ENCODE results near the gene SH2D6.

The SH2D6 gene

DNA sequence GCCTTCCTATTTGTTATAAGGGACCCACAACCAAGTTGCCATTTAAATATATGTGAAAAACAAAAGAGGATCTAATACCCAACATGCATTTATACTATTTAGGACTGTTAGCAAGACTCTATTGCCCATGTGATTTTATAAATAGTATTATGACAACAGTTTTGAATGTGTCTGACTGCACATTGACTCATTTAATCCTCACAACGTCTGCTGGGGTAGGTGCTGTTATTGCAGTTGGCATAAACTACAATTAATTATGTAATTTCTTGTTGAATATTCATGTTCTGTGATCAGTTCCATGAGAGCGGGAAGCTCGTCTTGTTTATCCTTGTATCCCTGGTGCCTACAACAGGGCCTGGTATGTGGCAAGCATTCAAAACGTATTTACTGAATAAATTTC, 53.7 kb downstream of the SH2D6 start:
- Histone ChIP-seq H3K9me2 (replicated peaks; ENCODE audit: insufficient read depth, low read length) (no peaks in the 10 kb centered on the region), H3K79me2 (ENCODE audit: insufficient read depth, low read length) (no peaks in the 10 kb centered on the region), H2AFZ (ENCODE audit: low read depth, low read length, severe bottlenecking) (no peak overlapping the region), H3K9me3 (ENCODE audit: insufficient read depth, low read length) (no peaks in the 10 kb centered on the region), H3K4me3 (ENCODE audit: insufficient read depth, low read length, poor library complexity, severe bottlenecking) (no peak overlapping the region), H4K20me1 (ENCODE audit: low read depth, low read length) (no peaks in the 10 kb centered on the region), H3K27me3 (ENCODE audit: low read length) (no peaks in the 10 kb centered on the region), H3K9ac (ENCODE audit: low read length) (no peak overlapping the region), H3F3A (ENCODE audit: insufficient read depth) (no peaks in the 10 kb centered on the region), H3K4me2 (ENCODE audit: low read depth, low read length, poor library complexity, severe bottlenecking) (no peak overlapping the region), H3K36me3 (ENCODE audit: low read length) (no peaks in the 10 kb centered on the region), H3K27ac (ENCODE audit: low read depth, low read length) (no peak overlapping the region)
- TF ChIP-seq, protein P1, sequence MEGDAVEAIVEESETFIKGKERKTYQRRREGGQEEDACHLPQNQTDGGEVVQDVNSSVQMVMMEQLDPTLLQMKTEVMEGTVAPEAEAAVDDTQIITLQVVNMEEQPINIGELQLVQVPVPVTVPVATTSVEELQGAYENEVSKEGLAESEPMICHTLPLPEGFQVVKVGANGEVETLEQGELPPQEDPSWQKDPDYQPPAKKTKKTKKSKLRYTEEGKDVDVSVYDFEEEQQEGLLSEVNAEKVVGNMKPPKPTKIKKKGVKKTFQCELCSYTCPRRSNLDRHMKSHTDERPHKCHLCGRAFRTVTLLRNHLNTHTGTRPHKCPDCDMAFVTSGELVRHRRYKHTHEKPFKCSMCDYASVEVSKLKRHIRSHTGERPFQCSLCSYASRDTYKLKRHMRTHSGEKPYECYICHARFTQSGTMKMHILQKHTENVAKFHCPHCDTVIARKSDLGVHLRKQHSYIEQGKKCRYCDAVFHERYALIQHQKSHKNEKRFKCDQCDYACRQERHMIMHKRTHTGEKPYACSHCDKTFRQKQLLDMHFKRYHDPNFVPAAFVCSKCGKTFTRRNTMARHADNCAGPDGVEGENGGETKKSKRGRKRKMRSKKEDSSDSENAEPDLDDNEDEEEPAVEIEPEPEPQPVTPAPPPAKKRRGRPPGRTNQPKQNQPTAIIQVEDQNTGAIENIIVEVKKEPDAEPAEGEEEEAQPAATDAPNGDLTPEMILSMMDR (IDR thresholded peaks at IDR 0.05; ENCODE audit: insufficient read depth, low read length, poor library complexity, severe bottlenecking) = no peak
- TF ChIP-seq EZH2phosphoT487 (conservative IDR thresholded peaks at IDR 0.05; ENCODE audit: low read length) = no peak

DNA sequence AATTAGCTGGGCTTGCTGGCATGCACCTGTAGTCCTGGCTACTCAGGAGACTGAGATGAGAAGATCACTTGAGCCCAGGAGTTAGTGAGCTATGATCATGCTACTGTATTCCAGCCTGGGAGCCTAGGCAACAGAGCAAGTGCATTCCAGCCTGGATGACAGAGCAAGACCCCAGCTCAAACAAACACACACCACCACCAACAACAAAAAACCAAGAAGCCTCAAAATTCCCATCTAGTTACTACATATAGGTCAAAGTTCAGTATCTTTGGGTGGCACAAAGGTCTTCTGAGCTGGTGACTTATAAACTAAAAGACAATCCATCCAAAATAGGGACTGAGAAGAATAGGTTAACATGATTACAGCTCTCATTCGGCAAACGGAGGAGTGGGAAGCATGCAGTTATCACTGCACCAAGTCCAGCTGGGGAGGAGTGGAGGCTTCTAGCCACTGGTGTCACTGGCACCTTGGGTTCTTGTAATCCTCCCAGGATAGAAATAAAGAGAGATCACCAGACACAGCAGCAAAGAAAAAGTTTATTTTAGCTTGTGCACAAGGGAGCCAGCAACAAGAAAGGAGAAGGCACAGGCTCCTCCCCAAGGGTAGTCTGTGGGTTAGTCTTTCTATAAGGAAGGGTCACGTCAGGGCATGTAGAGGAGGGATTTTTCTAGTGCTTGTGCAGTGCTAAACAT, 57.4 kb downstream of the SH2D6 start:
- Histone ChIP-seq H3K36me3 (ENCODE audit: low read length) (no peaks in the 10 kb centered on the region), H3K9me2 (replicated peaks; ENCODE audit: insufficient read depth, low read length) (no peaks in the 10 kb centered on the region), H3K4me3 (ENCODE audit: insufficient read depth, low read length, poor library complexity, severe bottlenecking) (no peak overlapping the region), H3K27me3 (ENCODE audit: low read length) (no peaks in the 10 kb centered on the region), H3K9ac (ENCODE audit: low read length) (no peak overlapping the region), H3K27ac (ENCODE audit: low read depth, low read length) (no peak overlapping the region), H4K20me1 (ENCODE audit: low read depth, low read length) (no peaks in the 10 kb centered on the region), H3K79me2 (ENCODE audit: insufficient read depth, low read length) (no peaks in the 10 kb centered on the region), H3K9me3 (ENCODE audit: insufficient read depth, low read length) (no peaks in the 10 kb centered on the region), H3K4me2 (ENCODE audit: low read depth, low read length, poor library complexity, severe bottlenecking) (no peak overlapping the region), H2AFZ (ENCODE audit: low read depth, low read length, severe bottlenecking) (no peak overlapping the region), H3F3A (ENCODE audit: insufficient read depth) (no peaks in the 10 kb centered on the region)
- no peak for TF ChIP-seq EZH2phosphoT487 (conservative IDR thresholded peaks at IDR 0.05; ENCODE audit: low read length)
- TF ChIP-seq, protein P1 (IDR thresholded peaks at IDR 0.05; ENCODE audit: insufficient read depth, low read length, poor library complexity, severe bottlenecking) = no peak

DNA sequence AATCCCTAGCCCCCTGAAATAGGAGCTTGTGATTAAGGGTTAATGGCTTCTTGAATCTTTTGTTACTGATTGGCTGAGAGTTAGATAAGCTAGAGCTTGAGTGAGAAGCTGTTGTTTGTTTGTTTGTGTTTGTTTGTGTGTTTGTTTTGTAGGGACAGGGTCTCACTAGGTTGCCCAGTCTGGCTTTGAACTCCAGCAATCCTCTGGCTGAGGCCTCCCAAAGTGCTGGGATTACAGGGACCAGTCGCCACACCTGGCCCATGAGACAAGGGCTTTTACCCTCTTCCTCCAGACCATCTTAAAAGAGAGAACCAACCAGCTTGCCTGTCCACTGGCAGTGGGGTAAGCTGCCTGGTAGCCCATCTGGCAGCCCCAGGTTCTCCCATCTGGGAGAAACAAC, 58.1 kb downstream of the SH2D6 start:
- H2AFZ ChIP-seq (ENCODE audit: low read depth, low read length, severe bottlenecking) = no peak overlapping the region
- H3K9me3 ChIP-seq (ENCODE audit: insufficient read depth, low read length) = no peaks in the 10 kb centered on the region
- H3K9ac ChIP-seq (ENCODE audit: low read length) = no peak overlapping the region
- H3K27me3 ChIP-seq (ENCODE audit: low read length) = no peaks in the 10 kb centered on the region
- H3K27ac ChIP-seq (ENCODE audit: low read depth, low read length) = no peak overlapping the region
- H3K4me2 ChIP-seq (ENCODE audit: low read depth, low read length, poor library complexity, severe bottlenecking) = no peak overlapping the region
- H3K79me2 ChIP-seq (ENCODE audit: insufficient read depth, low read length) = no peaks in the 10 kb centered on the region
- no peaks in the 10 kb centered on the region for H3K36me3 ChIP-seq (ENCODE audit: low read length)
- no peaks in the 10 kb centered on the region for H3F3A ChIP-seq (ENCODE audit: insufficient read depth)
- no peaks in the 10 kb centered on the region for H3K9me2 ChIP-seq (replicated peaks; ENCODE audit: insufficient read depth, low read length)
- TF ChIP-seq, protein P1 (IDR thresholded peaks at IDR 0.05; ENCODE audit: insufficient read depth, low read length, poor library complexity, severe bottlenecking) = no peak
- TF ChIP-seq EZH2phosphoT487 (conservative IDR thresholded peaks at IDR 0.05; ENCODE audit: low read length) = no peak
- no peaks in the 10 kb centered on the region for H4K20me1 ChIP-seq (ENCODE audit: low read depth, low read length)
- H3K4me3 ChIP-seq (ENCODE audit: insufficient read depth, low read length, poor library complexity, severe bottlenecking) = no peak overlapping the region

Measured in SU-DHL-6 (cell line).